K562 (cell line): Measurements from ENCODE around the gene ICOSLG.
"Not testable (repeated sequence)": the region's sequence is repeated elsewhere in the genome, so short reads cannot be mapped to it uniquely, and the experiment has no call there.

ENCODE experiments used
- HDGF ChIP-seq: fragments of 450-650 bp; IDR thresholded peaks from 2 replicates; pipeline ENCODE4 v1.6.1; 2016
- SRF ChIP-seq, 2 experiments: fragments of 250-450, 450-650 bp in 1 of 2; sonication (Bioruptor Pico) in 1 of 2; sonication (generic) in 1 of 2; formaldehyde crosslinking; IDR thresholded peaks; 2 replicates each; pipeline versions ENCODE4 v1.5.0 to v1.5.1; 2020 to 2022; ENCODE audit warnings: mild to moderate bottlenecking in 1 of 2, missing genetic modification reagents in 1 of 2
- TCF7 ChIP-seq: sonication (generic); IDR thresholded peaks from 2 replicates; pipeline ENCODE4 v1.6.1; 2016; ENCODE audit warnings: antibody characterized with exemption, borderline replicate concordance

DNA sequence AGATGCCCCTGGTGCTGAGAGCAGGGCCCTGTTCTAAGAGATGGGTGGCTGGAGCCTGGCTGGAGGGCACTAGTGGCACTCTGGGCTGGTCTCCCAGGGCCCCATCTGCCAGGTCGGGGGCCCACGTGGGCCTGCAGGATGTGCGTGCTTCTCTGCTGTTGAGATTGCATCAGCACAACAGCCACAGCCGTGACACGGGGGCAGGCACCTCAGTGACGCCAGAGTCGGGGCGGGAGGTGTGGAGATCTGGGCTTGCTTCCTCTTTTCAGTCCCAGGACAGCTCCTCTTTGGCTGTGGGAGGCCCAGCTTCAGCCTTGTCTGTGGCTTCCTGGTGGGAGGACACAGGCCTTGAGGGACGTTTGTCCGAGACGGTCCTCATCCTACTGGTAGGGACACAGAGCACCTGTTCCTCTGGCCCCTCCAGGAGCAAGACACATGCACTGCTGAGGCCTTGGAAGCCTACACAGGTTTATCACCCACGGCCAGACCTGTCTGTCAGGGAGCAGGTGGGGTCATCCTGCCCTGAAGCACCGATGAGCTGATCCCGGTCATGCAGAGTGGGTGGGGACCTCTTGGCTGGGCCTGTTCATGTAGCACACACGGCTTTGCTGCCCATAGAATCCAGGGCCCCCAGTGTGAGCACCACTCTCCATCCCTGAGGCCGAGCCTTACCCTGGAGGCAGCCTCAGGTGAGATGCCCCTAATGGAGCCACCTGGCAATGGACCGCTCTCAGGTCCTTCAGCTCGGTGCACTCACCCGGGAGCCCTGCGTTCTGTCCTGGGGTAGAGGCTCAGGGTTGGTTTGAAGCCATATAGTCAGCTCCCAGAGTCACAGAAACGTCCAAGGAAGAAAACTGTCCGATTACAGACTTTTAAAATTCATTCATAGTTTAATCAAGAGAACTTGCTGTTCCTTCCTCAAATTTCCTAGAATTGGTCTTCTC, 44.3 kb downstream of the ICOSLG start:
- not testable (repeated sequence) for TF ChIP-seq SRF (CRISPR knock-in tag; IDR thresholded peaks at IDR 0.05); HDGF; TCF7
